Upper lobe of left lung (tissue), 4 donors: ENCODE data around the gene PPP6R3.
"Not testable (repeated sequence)": the region's sequence is repeated elsewhere in the genome, so short reads cannot be mapped to it uniquely, and the experiment has no call there.

ENCODE experiments used
- CTCF ChIP-seq, 6 experiments: fragments of 450-650 bp in 4 of 6; fragments of 200-600 bp in 2 of 6; sonication (generic) in 2 of 6; IDR thresholded peaks; one replicate each; pipeline ENCODE4 v1.5.1; 2016 to 2019; ENCODE audit warnings: antibody characterized with exemption in 6 of 6
- POLR2A ChIP-seq, 4 donors: fragments of 450-650 bp; IDR thresholded peaks; one replicate each; pipeline ENCODE4 v1.5.1; 2016 to 2017; ENCODE audit warnings: antibody characterized with exemption in 4 of 4, mild to moderate bottlenecking in 2 of 4
- POLR2AphosphoS5 ChIP-seq, 2 donors: sonication (generic); formaldehyde crosslinking; IDR thresholded peaks; one replicate each; pipeline ENCODE4 v1.5.1; 2017; ENCODE audit warnings: antibody characterized with exemption in 2 of 2

GRCh38 chr11:68623706-68624105 lies 163.2 kb downstream of the PPP6R3 start:
- not testable (repeated sequence) for TF ChIP-seq POLR2A, CTCF, POLR2AphosphoS5 (IDR thresholded peaks at IDR 0.05)
